GM12875 (cell line): Measurements from ENCODE around the gene ATP6V0B.

Source experiments
- H3K4me3 ChIP-seq: one replicate; pipeline ENCODE4 v1.5.1; 2011; ENCODE audit warnings: low read depth, low read length, control low read depth
- CTCF ChIP-seq: IDR thresholded peaks from 2 replicates; pipeline ENCODE4 v1.5.1; 2011; ENCODE audit warnings: low read depth, mild to moderate bottlenecking, control low read depth, inconsistent platforms, low read length, moderate library complexity, borderline replicate concordance; ENCODE audit not compliant: insufficient read depth

The ATP6V0B gene

GRCh38 chr1:43993206-43993914 lies 18.6 kb downstream of the ATP6V0B start:
- TF ChIP-seq CTCF = no peak
- H3K4me3 ChIP-seq = no peak overlapping the region

GRCh38 chr1:43994071-43994470 lies 19.3 kb downstream of the ATP6V0B start:
- TF ChIP-seq CTCF = no peak
- no peak overlapping the region for H3K4me3 ChIP-seq

GRCh38 chr1:43994794-43995790 lies 20.3 kb downstream of the ATP6V0B start:
- no peak overlapping the region for H3K4me3 ChIP-seq

GRCh38 chr1:43995984-43996732 lies 21.4 kb downstream of the ATP6V0B start:
- no peak for TF ChIP-seq CTCF

More at GRCh38 chr1:43994794-43995790, 20.3 kb downstream of the ATP6V0B start:
- peak; percentile 57; the same call in 1 of the 2 replicates for TF ChIP-seq CTCF

GRCh38 chr1:43996733-43997115 lies 22.0 kb downstream of the ATP6V0B start:
- TF ChIP-seq CTCF = no peak
- no peak overlapping the region for H3K4me3 ChIP-seq

More at GRCh38 chr1:43995984-43996732, 21.4 kb downstream of the ATP6V0B start:
- no peak overlapping the region for H3K4me3 ChIP-seq

- H3K4me3 ChIP-seq = no peak overlapping the region
- TF ChIP-seq CTCF = no peak
Observed at GRCh38 chr1:43997295-43997999, 22.7 kb downstream of the ATP6V0B start.
